GM19467 (cell line): ENCODE results near the gene ZCWPW1.
"Not testable (repeated sequence)": the region's sequence is repeated elsewhere in the genome, so short reads cannot be mapped to it uniquely, and the experiment has no call there.

Experiments
- ATAC-seq: cut with Tn5 transposase; IDR thresholded peaks from one replicate; pipeline ENCODE4 v1.9.1; 2021; ENCODE audit warnings: mild to moderate bottlenecking, moderate library complexity; ENCODE audit not compliant: unreplicated experiment

The ZCWPW1 gene

DNA sequence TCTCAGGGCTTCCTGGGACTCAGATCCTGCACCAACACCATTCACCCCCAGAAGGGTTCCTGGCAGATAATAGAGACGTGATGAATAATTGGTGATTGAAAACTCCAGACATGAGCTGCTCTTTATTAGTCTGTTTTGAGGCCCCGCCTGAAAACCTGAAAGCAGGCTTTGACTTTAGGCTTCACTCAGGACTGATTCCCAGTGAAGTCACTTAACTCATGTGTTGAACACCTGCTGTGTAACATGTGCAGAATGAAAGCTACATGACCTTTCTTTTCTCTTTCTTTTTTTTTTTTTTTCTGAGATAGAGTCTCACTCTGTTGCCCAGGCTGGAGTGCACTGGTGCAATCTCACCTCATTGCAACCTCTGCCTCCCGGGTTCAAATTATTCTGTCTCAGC, 26.7 kb upstream of the ZCWPW1 start:
- ATAC-seq: no peak

- not testable (repeated sequence) for ATAC-seq
Observed at GRCh38 chr7:100453854-100454253, 25.4 kb upstream of the ZCWPW1 start.

GRCh38 chr7:100452513-100452912, 24.0 kb upstream of the ZCWPW1 start:
- no peak for ATAC-seq

GRCh38 chr7:100449190-100449795, 20.8 kb upstream of the ZCWPW1 start:
- no peak for ATAC-seq

GRCh38 chr7:100447363-100447762, 18.9 kb upstream of the ZCWPW1 start:
- not testable (repeated sequence) for ATAC-seq

GRCh38 chr7:100446040-100446439, 17.5 kb upstream of the ZCWPW1 start:
- ATAC-seq: no peak

GRCh38 chr7:100444311-100445278, 16.1 kb upstream of the ZCWPW1 start:
- ATAC-seq: no peak

DNA sequence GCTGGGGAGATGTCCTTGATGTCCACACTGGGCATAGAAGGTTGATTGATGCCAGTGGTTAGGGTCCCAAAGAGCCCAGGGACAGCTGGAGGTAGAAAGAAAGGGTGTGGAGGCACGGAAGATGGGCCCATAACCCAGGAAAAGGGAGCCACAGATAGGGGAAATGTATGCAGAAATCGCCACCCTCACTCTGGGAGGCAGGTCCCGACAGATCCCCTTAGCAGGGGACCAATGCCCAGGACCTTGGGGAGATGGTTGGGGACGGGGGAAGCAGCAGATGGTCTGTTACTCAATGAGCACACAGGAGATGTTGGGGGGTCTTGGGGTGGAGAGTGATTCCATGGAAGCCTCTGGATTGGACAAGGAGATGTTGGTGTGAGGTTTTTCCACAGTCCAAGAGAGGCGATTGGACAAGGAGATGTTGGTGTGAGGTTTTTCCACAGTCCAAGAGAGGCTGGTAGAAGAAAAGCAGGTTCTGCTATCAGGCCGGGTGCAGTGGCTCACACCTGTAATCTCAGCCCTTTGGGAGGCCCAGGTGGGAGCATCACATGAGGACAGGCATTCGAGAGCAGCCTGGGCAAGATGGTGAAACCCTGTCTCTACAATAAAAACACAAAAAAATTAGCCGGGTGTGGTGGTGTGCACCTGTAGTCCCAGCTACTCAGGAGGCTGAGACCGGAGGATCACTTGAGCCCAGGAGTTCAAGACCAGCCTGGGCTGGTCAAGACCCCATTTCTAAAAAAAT, 14.8 kb upstream of the ZCWPW1 start:
- ATAC-seq: no peak

DNA sequence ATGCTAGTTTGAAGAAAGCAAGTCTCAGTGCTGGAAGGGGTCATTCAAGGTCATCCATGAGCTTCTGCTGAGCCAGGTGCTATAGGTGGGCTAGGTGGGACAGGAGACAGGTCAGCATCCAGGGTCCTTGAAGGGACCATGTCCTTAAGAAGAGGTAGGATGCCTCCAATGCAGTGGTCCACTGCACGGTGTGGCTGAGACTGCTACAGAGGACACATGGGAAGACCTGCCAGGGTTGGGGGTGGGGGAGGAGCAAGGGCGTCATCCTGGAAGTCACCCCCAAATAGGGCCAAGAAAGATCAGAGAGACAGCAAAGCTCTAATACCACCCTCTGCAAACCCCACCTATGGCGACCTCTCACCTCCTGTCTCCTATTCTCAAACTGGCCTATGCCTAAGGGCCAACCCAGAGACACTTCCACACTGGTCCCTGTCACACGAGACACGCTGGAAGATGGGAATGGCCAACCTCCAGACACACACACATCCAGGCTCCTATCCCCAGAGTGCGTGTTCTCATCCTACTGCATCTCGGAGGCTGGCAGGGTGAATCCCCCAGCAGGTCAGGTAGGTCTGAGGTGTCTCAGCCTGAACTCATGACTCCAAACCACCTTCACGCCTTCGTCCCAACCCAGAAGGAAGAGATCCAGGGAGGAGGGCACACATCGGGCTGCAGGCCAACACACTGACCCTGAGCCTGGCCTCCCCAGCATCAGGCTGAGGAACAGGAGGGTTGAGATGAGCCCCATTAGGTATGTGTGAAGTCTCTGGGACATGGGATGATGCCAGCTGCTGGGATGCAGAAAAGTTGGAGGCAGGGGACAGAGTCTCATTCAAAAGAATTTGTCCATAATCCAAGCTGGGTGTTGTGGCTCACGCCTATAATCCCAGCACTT, 13.4 kb upstream of the ZCWPW1 start:
- no peak for ATAC-seq

GRCh38 chr7:100439244-100439643, 10.7 kb upstream of the ZCWPW1 start:
- not testable (repeated sequence) for ATAC-seq

GRCh38 chr7:100438731-100439130, 10.2 kb upstream of the ZCWPW1 start:
- ATAC-seq: not testable (repeated sequence)

DNA sequence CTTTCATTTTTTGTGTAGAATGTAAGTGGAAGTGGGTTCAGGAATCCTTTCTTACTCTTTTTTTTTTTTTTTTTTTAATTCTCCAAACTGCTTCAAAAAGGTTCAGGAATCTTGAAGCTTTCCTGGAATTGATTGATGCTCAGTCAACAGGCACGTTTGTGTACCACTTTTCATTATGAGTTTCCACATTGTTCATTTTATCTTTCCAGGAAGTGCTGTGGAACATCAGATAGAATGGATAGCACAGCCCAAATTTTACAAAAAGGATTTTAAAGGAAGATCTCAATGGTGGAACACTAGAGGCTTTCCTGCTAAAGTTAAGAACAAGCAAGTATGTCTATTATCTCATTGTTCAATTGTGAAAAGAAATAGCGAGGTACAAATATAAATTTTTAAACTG, 9.7 kb upstream of the ZCWPW1 start:
- ATAC-seq: no peak

- ATAC-seq: no peak
Observed at GRCh38 chr7:100437150-100438100, 8.9 kb upstream of the ZCWPW1 start.

DNA sequence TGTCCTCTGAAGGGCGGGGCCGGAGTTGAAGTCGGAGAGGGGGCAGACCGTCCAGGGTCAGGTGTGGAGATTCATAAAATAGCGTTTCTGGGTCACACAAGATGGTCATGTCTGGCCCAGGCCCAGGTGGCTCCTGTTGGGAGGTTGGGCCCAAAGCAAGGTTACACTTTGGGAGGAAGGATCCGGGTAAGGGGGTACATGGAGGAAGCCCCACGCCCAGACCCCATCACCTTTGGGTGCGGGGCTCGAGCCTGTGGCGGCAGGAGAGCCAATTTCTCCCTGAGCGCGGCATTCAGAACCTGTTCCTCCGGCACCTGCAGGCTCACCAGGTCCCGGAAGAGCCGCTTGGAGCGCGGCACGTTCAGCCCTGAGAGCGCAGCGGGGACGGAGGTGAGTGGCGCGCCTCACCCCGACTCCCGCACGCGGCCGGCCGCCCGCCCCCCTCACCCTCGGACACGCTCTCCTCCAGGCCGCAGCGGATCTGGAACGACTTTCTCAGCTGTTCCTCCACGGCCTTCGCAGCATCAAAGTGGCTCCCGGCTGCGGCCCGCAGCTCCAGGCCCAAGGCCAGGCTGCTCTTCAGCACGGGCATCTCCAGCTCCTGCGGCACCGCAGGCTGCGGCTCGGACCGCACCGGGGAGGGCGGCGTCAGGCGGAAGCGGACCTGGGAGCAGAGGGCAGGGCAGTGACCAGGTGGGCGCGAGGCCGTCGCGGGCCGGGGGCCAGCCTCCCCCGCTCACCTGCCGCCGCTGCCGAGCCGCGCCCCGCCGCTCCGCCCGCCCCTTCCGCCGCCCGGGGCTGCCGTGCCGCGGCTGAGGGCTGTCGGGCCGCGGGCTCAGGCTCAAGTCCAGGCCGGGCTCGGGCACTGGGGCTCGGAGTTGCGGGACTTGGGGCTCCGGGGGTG, 7.2 kb upstream of the ZCWPW1 start:
- ATAC-seq: peak; percentile 22

DNA sequence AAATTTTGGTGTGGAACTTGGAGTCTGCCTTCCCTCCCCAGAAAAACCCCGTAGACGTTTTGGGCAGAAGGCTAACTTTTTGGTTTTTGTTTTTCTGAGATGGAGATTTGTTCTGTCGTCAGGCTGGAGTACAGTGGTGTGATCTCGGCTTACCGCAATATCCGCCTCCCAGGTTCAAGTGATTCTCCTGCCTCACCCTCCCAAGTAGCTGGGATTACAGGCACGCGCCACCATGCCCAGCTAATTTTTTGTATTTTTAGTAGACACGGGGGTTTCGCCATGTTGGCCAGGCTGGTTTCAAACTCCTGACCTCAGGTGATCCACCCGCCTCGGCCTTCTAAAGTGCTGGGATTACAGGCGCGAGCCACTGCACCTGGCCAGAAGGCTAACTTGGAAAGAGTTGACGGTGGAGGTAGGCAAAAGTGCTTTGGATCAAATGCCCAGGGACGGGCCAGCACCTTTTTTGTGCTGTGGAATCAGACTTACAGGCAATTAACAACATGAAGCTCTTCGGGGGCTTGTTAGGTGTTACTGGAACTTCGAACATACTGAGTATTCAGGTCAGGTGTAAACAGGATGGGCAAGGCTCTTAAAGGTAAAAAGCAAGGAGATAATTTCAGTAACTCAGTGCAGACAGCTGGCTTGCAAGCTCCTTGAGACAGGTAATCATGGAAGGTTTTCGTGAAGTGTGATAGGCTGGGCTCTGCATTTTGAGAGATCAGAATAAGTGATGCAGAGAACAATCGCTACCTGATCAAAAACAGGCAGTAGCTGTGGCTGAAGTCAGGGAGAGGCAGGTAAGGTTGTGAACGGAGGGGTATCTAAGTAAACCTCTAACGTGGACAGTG, 6.0 kb upstream of the ZCWPW1 start:
- ATAC-seq: no peak

GRCh38 chr7:100433592-100434296, 5.2 kb upstream of the ZCWPW1 start:
- ATAC-seq: no peak

GRCh38 chr7:100433276-100433591, 4.7 kb upstream of the ZCWPW1 start:
- ATAC-seq: no peak
